Tibial nerve (tissue), 4 donors: ENCODE results near the gene ELAPOR1.

Experiments used
- EP300 ChIP-seq, 2 donors: sonication (generic); formaldehyde crosslinking; IDR thresholded peaks; one replicate each; pipeline ENCODE4 v1.6.1; 2017; ENCODE audit warnings: antibody characterized with exemption in 2 of 2, mild to moderate bottlenecking in 1 of 2
- POLR2A ChIP-seq, 2 donors: fragments of 450-650 bp; IDR thresholded peaks; one replicate each; pipeline ENCODE4 v1.6.1; 2017; ENCODE audit warnings: antibody characterized with exemption in 2 of 2, mild to moderate bottlenecking in 2 of 2, moderate library complexity in 2 of 2
- TF ChIP-seq, protein P1 (sequence below), 5 experiments: fragments of 200-600 bp in 3 of 5; fragments of 450-650 bp in 2 of 5; sonication (generic) in 3 of 5; IDR thresholded peaks; one replicate each; pipeline ENCODE4 v1.5.1; 2016 to 2019; ENCODE audit warnings: antibody characterized with exemption in 5 of 5, mild to moderate bottlenecking in 3 of 5, moderate library complexity in 2 of 5

GRCh38 chr1:109089242-109090015, 24.5 kb upstream of the ELAPOR1 start:
- TF ChIP-seq, protein P1, sequence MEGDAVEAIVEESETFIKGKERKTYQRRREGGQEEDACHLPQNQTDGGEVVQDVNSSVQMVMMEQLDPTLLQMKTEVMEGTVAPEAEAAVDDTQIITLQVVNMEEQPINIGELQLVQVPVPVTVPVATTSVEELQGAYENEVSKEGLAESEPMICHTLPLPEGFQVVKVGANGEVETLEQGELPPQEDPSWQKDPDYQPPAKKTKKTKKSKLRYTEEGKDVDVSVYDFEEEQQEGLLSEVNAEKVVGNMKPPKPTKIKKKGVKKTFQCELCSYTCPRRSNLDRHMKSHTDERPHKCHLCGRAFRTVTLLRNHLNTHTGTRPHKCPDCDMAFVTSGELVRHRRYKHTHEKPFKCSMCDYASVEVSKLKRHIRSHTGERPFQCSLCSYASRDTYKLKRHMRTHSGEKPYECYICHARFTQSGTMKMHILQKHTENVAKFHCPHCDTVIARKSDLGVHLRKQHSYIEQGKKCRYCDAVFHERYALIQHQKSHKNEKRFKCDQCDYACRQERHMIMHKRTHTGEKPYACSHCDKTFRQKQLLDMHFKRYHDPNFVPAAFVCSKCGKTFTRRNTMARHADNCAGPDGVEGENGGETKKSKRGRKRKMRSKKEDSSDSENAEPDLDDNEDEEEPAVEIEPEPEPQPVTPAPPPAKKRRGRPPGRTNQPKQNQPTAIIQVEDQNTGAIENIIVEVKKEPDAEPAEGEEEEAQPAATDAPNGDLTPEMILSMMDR (IDR thresholded peaks at IDR 0.05) = peak; percentile 33 to 51 (median 39)
- TF ChIP-seq POLR2A (IDR thresholded peaks at IDR 0.05) = no peak
- no peak for TF ChIP-seq EP300 (IDR thresholded peaks at IDR 0.05)
